ENCODE measurements around the gene ZGRF1. TPM values are rescaled to one million over a fixed set of nuclear protein-coding genes. Genes with fewer than 3 reads are reported as not detected.
A peak's percentile ranks its signal among the peaks of the same experiment; 100 is the strongest.
"Not testable (repeated sequence)": the region's sequence is repeated elsewhere in the genome, so short reads cannot be mapped to it uniquely, and the experiment has no call there.

Gene ZGRF1
- total RNA-seq, 1 experiment from 2014 or later, result 21.4 TPM

DNA sequence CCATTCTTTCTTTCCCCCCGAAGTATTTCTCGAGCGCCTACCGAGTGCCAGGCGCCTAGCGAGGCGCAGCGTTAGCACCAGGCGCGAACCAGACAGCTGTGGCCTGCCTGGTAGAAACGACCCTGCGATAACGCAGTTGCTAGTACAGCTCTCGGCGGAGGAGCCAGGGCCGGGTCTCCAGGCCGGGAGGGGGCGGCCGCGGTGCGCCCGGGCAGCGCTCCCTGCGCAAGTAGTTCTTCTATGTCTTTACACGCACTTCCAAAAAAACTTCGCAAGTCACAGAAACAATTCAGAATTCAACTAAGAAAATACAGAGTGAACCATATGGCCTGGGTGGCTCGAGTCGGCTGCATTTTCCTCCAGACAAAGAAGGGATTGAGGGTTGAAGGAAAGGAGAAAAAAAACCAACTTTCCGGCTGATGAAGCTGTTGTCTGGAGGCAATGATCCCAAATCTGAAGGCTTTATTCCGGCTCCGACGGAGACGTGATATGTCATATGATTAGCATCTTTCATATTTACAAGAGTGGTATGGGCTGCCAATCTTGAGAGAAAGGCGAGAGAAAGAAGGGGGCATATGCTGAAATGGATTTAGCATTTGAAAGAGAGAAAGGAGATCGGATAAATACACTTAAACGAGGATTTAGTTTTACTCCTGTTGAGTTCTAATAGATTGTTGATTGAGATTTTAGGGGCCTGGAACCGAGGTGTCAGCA, 113.5 kb downstream of the ZGRF1 start:
- POLR2A ChIA-PET, result no interaction called here
- CTCF ChIA-PET, result interaction anchor here (0.6 to 2.0 kb wide), 10 partner anchors 8 to 463 kb away, joined by 3 to 14 read pairs (median 5); partner anchors contain the start of gene NEUROG2
- intact Hi-C loops (cut with micrococcal nuclease), result loop anchor here (1.0 to 10.0 kb wide), 2 partner anchors 288 to 424 kb away; partner anchors contain the start of gene AP1AR
- H4K20me1 ChIP-seq (ENCODE audit: insufficient read depth), result no peaks in the 10 kb centered on the region
- H3K9me2 ChIP-seq (ENCODE audit: insufficient read depth), result no peaks in the 10 kb centered on the region
- no peak for ATAC-seq
- H3K9ac ChIP-seq (ENCODE audit: low read length), result no peak overlapping the region
- peak overlapping the region; percentile 45 to 61; a peak in 3 of 4 replicates for H3K4me3 ChIP-seq (replicated peaks in 1 of 2; ENCODE audit: low read depth in 1 of 2, low read length in 2 of 2)
- H3K9me3 ChIP-seq (ENCODE audit: control insufficient read depth in 1 of 2, insufficient read depth in 1 of 2, low read depth in 1 of 2, low read length in 2 of 2), result no peaks in the 10 kb centered on the region
- no peak overlapping the region for H3K27ac ChIP-seq (ENCODE audit: low read depth, low read length)
- H3K4me1 ChIP-seq (ENCODE audit: control insufficient read depth in 1 of 2, insufficient read depth in 2 of 2, low read length in 2 of 2), result peaks cover 0 to 9% of the 10 kb centered on the region in 2 experiments; a peak in 1 of 4 replicates
- H3K27me3 ChIP-seq (ENCODE audit: insufficient read depth, low read length), result peaks cover under 1% of the 10 kb centered on the region; the same call in 1 of the 2 replicates
- no peak for TF ChIP-seq POLR2AphosphoS5 (IDR thresholded peaks at IDR 0.05; ENCODE audit: low read depth, low read length)
- TF ChIP-seq ZNF274 (IDR thresholded peaks at IDR 0.05; ENCODE audit: low read depth, low read length), result no peak
- no peak for TF ChIP-seq EZH2phosphoT487 (IDR thresholded peaks at IDR 0.05; ENCODE audit: borderline replicate concordance)
- no peak for TF ChIP-seq YY1 (IDR thresholded peaks at IDR 0.05; ENCODE audit: extremely low read depth, insufficient replicate concordance, low read depth, low read length)
- no peak for TF ChIP-seq SIN3A (IDR thresholded peaks at IDR 0.05; ENCODE audit: low read depth)
- no peak for TF ChIP-seq CTCF (IDR thresholded peaks at IDR 0.05 in 2 of 3, conservative IDR thresholded peaks at IDR 0.05 in 1 of 3; ENCODE audit: borderline replicate concordance in 1 of 3, insufficient read depth in 1 of 3, low read depth in 2 of 3, low read length in 2 of 3)
- no peak for TF ChIP-seq SRF (IDR thresholded peaks at IDR 0.05; ENCODE audit: low read depth)
- TF ChIP-seq TCF7L2 (IDR thresholded peaks at IDR 0.05; ENCODE audit: borderline replicate concordance, extremely low read depth, insufficient read depth, insufficient read length), result no peak
- no peak for TF ChIP-seq FOSL1 (IDR thresholded peaks at IDR 0.05; ENCODE audit: low read depth)
- RAD21 ChIA-PET (ENCODE audit: low non-redundant PET in 1 of 2, low total read pairs in 2 of 2, uncharacterized antibody in 2 of 2, unreplicated experiment in 2 of 2), result interaction anchor here in 1 of 2 experiments (0.6 to 1.2 kb wide), 4 partner anchors 8 to 242 kb away, joined by 3 read pairs; no protein-coding TSS in a partner anchor
- H3K4me2 ChIP-seq (ENCODE audit: low read length), result peak overlapping the region; percentile 84
- H2AFZ ChIP-seq (ENCODE audit: low read depth, low read length, poor library complexity, severe bottlenecking), result peak overlapping the region; percentile 85
- no peaks in the 10 kb centered on the region for H3K36me3 ChIP-seq (ENCODE audit: control insufficient read depth in 1 of 2, insufficient read depth in 2 of 2, low read length in 2 of 2)
- no peaks in the 10 kb centered on the region for H3K79me2 ChIP-seq (ENCODE audit: insufficient read depth, low read length)
- no TSS peak for BruUV-seq (replicated peaks)
- DNase-seq (ENCODE audit: low read depth, low spot score), result no peak

GRCh38 chr4:112522431-112522830, 114.3 kb downstream of the ZGRF1 start:
- H3K4me1 ChIP-seq (ENCODE audit: control insufficient read depth in 1 of 2, insufficient read depth in 2 of 2, low read length in 2 of 2); H3K36me3 ChIP-seq (ENCODE audit: control insufficient read depth in 1 of 2, insufficient read depth in 2 of 2, low read length in 2 of 2); H3K4me3 ChIP-seq (replicated peaks in 1 of 2; ENCODE audit: low read depth in 1 of 2, low read length in 2 of 2); DNase-seq (ENCODE audit: low read depth, low spot score); H3K79me2 ChIP-seq (ENCODE audit: insufficient read depth, low read length); POLR2A ChIA-PET; H3K4me2 ChIP-seq (ENCODE audit: low read length); H3K27me3 ChIP-seq (ENCODE audit: insufficient read depth, low read length); H2AFZ ChIP-seq (ENCODE audit: low read depth, low read length, poor library complexity, severe bottlenecking); H3K9me3 ChIP-seq (ENCODE audit: control insufficient read depth in 1 of 2, insufficient read depth in 1 of 2, low read depth in 1 of 2, low read length in 2 of 2); BruUV-seq (replicated peaks); H4K20me1 ChIP-seq (ENCODE audit: insufficient read depth); H3K9me2 ChIP-seq (ENCODE audit: insufficient read depth); ATAC-seq; H3K27ac ChIP-seq (ENCODE audit: low read depth, low read length); H3K9ac ChIP-seq (ENCODE audit: low read length): not testable (repeated sequence)
- intact Hi-C loops (cut with micrococcal nuclease), result loop anchor here (10.0 kb wide), 1 partner anchor 288 kb away; the partner anchor contains the start of gene AP1AR
- CTCF ChIA-PET, result interaction anchor here (0.6 to 1.1 kb wide), 3 partner anchors 14 to 462 kb away, joined by 3 read pairs; no protein-coding TSS in a partner anchor
- RAD21 ChIA-PET (ENCODE audit: low non-redundant PET in 1 of 2, low total read pairs in 2 of 2, uncharacterized antibody in 2 of 2, unreplicated experiment in 2 of 2), result interaction anchor here in 1 of 2 experiments (0.8 kb wide), 1 partner anchor 9 kb away, joined by 3 read pairs; no protein-coding TSS in a partner anchor

All from HCT116 (cell line).